C1 segment of cervical spinal cord (tissue), 14 donors: Measurements from ENCODE around the gene CHST15.

Experiments
- DNase-seq, 14 donors: peaks; one replicate each; lab custom pipeline; 2025; lab: John Stamatoyannopoulos, UW

The CHST15 gene

DNA sequence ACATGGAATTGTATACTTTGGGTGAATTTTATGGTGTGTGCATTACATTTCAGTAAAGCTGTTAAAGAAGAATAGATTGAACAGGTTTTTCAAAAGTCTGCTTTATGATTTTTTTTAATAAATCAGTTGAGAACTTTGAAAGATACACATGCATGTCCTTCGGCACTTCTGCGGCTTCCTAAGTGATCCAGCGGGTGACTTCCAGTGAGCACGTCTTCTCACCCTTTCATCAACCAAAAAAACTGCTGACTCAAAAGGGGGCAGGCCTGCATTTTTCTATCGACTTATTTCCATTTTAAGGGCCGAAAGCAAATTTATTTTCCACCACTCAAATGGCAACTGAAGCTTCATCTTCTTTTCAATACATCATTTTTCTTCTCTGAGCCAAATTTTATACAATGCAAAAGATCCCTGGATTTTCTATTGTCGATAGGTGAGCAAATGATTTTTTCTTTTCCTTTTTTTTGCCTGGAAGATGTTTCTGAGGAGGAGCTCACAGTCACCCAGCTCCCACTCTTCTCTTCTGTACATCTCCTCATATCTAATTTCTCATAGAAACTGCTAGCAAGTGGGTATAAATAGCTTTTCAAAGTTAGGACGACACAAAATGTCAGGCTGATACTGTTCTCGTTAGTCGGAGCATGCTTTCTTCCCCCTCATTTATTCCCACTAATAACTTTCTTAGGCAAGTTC, 10.2 kb downstream of the CHST15 start:
- DNase-seq, result no peak

DNA sequence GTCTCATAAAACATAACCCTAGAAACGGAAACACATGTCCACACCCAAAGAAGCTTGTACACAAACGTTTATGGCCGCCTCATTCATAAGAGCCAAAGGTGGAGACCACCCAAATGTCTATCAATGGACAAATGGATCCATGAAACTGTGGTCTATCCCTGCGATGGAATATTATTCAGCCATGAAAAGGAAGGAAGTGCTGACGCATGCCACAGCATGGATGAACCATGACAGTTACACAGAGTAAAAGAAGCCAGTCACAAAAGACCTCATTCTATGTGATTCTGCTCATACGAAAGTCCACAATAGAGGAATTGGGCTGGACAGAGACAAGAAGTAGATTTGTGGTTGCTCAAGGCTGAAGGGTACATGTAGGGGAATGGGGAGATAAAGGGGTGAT, 10.8 kb downstream of the CHST15 start:
- DNase-seq, result no peak

DNA sequence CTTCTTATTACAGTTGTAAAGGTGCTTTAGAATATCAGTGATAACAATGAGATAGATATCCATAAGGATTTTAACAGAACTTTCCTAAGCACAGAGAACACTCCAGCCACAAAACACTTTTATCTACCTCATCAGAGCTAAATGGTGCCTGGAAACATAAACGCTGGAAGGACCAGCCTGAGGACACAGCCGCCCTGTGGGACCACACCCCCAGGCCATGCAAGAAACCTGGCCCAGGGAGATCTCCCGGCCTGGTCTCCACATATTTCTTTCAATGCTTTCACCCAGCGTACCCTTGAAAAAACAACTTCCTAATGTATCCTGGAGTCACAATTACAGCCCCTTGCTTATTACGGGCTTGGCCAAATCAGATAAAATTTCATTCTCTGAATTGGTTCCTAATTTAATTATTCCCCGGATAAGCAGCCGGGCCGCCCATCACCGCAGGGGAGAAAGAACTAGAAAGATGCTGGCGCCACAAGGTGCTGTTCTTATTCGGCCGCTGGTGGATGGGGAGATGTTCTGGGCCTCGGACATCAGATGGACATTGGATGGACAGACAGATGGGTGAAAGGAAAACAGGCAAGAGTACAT, 11.8 kb downstream of the CHST15 start:
- no peak for DNase-seq

DNA sequence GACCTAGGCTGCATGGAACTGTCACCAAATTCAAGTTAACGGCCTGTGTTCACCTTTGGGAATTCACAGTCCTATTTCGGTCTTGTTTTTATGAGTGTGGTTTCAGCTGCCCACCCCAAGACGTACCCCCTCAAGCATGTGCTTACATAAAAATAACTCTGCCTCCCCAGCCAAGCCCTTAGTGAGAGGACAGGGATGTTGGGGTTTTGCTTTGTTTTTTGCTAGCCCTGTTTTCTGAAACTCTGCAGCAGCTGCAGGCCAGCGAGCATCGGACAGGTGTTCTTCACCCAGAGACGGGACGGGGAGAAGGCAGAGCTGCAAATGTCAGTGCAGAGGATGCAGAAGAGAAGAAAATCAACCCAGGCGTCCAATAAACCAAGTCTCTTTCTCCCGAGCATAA, 13.5 kb downstream of the CHST15 start:
- no peak for DNase-seq

DNA sequence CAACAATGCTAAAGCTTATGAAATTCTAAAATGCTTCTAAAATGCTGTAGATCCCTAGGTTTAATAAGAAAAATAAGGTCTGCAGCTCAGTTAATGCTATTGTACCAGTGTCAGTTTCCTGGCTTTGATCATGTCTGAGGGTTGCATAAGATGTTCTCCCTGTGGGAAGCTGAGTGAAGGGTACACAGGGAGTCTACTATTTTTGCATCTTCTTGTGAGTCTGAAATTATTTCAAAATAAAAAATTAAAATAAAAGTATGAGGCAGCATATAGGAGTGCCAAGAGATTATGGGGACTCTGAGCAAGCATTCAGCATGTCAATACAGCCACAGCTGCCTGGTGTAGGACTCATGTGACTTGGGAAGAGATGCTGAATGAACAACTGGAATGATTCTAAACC, 14.7 kb downstream of the CHST15 start:
- DNase-seq, result no peak

DNA sequence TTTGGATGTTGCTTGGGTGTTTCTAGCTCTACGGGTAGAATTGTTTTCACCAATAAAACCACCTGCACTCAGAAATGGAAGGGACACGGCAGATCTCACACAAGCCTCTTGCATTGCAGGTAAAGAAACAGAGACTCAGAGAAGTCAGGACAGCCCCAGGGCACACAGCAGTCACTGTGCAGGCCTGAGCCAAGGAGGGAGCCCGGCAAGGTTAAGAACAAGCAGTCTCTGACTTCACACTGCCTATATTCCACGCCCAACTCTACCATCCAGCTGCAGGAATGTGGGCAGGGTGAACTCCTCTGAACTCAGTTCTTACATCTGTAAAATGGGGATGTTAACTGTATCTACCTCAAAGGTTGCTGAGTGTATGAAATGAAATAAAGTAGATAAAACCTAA, 15.4 kb downstream of the CHST15 start:
- no peak for DNase-seq

DNA sequence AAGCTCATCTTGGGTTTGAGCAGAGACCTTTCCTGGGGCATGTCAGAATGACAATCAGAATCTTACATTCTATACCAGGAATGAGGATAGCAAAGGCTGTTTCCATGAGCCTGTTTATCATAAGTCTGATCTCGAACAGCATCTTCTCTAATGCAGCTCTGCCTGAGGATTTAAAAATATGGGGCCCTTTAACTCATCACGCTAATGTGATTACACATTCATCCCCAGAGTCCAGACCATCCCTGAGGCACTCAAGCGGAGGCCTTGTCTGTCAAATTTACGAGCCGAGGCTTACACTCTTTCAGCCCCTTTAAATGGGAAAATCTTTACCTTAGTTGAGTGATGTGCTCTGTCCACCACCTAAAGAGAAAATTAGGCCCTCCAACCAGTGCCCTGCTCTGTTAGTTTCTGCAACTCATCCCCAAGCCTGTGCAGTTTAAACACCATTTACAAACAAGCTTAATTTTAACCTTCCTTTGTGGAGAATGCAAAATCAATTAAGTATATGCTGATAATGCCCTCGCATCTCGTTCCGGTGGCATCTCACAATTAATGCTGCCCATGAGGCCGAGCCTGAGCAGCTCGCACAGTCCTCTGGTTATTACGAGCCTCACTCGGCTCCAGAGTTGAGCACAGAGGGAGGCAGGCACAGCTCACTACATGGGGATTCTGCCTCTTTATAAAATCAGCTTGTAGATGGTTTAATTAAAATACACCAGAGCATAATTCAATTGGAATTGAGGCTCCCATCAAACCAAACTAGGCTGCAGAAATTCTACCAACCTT, 16.0 kb downstream of the CHST15 start:
- DNase-seq, result no peak

DNA sequence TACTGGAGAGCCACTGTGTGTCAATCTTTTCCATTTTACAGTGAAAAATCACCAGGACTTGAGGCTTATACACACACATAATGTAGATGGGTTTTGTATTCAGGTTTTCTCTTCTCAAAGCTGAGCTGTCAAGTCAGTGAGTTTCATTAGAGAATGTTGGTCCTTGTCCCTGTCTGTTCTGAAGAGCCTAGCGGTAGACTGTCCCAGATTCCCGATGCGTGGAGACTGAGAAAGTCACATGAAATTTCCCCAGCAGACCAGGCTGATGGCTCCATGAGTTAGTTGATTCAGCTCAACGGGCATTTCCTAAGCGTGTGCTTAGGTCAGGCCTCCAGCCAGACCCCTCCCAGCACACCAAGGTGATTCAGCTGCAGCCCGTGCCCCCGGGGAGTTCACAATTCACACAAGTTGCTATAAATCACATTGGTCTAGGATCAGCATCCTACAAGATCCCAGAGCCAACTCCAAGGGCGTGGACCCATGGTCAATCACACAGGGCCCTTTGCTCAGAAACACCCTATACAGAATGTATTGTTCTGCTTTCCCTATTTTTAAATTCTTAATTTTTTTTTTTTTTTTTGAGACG, 17.2 kb downstream of the CHST15 start:
- DNase-seq, result no peak

DNA sequence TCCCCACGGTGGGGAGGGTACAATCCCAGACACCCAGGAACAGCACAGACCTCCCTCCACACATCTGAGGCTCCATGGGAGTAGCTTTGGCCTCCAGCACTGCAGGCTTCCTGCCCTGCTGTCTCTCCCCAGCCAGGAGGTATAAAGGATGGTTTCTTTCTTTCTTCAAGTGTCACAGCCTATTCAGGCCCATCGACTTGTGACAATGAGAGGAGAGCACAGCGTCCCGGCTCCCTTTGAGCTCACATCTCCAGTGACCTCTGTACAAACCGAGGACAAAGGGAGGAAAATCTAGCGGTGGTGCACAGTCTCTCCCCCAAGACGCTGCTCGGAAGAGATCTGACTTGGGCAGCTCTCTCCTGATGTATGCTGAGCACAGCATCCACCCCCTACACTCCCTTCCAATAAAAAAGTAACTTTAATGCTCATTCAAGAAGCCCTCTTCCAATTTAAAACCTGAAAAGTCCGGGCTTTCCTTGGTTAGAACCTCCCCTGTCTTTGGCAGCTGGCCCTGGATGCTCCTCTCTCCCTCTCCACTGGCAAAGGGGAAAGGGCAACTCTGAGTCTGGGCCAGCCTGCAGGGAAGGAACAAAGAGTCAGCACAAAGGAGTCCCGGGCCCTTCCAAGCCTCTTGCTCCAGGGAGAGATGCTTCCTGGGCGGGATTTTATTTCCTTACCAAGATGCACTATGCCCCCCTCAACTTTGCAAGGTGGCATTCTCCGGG, 18.0 kb downstream of the CHST15 start:
- DNase-seq, result peak in 11 of 14 donors; percentile 19 to 92 (median 75)

DNA sequence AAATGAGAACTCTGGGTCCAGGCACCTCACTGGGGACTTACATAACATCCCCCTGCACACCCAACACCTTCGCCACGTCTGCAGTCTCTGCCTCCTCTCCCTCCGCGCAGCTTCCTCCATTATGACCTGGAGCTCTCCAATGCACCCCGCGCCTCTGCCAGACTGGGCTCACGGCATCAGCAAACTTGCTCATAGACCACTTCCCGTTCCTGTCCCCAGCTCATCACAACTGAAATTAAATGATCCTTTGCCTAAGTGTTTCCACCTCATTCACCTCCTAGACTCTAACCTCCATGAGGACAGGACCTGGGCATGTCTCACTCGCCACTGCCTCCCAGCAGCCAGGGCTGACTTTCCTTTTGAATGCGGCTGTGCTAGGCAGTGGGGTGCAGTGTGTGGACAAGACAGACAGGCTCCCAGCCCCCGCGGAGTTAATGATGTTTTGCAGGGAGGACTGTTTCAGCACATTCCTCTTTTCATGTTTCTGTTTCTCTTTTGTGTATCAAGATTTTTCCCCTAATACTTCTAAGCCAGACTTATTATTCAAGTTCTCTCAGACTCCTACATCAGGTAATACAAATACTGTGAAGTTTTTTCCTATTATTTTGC, 18.8 kb downstream of the CHST15 start:
- peak in 4 of 14 donors; percentile 17 to 50 (median 32) for DNase-seq

DNA sequence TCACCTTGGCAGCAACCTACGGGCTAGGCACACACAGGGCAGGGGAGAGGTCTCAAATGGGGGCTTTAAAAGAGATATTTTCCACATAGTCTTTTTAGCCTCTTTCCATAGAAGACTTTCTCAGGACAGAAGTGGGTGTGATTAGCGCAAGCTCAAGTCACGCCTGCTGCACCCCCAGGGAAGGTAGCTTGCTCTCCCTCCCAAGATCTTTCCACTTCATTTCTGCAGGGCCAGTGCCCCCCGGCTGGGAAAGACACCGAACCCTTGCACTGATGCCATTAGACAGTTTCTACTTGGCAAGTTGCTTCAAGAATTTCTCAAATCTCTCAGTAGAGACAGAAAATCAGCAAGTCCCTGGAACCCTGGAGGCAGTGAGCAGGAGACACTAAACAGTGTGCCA, 19.4 kb downstream of the CHST15 start:
- no peak for DNase-seq

DNA sequence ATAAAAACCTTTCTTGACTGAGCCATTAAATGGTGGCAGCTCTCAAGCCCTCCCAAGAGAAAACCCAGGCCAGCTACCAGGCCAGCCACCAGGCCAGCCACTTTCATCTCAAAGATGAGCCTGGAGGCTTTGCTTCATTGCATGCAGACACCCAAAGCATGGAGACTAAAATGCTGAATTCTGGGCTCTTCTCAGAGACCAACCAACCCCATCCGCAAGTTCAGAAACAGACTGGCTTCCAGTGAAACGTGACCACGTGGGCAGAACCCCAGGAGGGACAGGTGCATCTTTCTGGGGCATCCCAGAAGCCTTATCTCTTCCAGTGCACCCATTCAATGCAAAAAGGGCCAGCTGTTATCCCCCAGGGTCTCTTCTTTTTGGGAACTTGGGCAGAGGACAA, 20.9 kb downstream of the CHST15 start:
- no peak for DNase-seq

DNA sequence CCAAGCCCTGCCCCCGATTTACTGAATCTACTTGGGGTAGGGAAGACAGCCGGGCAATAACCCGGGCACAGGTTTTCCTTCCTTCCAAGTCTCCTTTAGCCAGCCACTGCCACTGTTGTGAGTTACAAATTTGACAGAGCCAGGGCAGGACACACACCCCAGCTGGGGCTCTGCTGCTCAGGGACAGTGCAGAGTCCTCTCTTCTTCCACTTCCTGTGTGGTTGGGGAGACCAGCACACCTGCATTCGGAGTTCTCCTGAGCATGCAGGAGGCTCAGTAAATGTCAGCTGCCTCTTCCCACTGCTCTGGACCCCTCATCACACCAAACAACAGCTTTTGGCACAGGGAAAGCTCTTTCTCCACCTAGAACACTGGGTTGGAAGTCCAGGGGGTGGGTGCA, 21.3 kb downstream of the CHST15 start:
- DNase-seq, result no peak

DNA sequence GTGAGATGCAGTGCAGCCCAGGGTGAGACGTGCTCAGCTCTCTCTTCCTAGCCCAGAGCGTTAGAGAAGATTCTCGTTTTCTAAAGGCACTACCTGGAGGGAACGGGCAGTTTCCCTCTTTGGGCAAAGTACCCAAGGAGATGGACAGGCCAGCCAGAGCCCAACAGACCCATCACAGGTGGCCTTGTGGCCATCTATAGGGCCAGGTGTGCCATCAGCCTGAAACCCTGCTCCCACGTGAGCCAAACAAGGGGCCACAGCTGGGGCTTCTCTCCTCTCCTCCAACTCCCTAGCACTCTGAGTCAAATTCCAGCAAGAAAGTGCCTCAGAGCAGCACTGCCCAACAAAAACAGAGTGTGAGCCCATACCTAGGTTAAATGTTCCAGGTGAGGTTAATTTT, 22.3 kb downstream of the CHST15 start:
- DNase-seq, result no peak

DNA sequence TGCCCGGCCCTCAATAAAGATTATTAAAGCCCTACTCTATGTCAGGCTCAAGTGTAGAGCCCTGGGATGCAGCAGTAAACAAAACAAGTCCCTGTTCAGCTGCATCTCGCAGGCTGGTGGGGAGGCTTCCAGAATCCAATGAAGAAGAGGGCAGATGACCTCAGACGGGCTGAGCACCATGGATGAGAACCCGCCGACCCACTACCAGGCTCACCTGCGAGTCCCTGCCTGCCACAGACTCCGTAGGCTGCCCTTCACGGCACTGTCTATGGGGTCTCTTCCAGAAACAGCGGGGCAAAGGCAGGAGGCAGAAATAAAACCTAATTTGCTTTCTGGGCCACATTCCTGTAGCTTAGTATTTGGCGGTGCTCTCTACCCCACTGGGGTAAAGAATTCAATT, 22.7 kb downstream of the CHST15 start:
- DNase-seq, result no peak

DNA sequence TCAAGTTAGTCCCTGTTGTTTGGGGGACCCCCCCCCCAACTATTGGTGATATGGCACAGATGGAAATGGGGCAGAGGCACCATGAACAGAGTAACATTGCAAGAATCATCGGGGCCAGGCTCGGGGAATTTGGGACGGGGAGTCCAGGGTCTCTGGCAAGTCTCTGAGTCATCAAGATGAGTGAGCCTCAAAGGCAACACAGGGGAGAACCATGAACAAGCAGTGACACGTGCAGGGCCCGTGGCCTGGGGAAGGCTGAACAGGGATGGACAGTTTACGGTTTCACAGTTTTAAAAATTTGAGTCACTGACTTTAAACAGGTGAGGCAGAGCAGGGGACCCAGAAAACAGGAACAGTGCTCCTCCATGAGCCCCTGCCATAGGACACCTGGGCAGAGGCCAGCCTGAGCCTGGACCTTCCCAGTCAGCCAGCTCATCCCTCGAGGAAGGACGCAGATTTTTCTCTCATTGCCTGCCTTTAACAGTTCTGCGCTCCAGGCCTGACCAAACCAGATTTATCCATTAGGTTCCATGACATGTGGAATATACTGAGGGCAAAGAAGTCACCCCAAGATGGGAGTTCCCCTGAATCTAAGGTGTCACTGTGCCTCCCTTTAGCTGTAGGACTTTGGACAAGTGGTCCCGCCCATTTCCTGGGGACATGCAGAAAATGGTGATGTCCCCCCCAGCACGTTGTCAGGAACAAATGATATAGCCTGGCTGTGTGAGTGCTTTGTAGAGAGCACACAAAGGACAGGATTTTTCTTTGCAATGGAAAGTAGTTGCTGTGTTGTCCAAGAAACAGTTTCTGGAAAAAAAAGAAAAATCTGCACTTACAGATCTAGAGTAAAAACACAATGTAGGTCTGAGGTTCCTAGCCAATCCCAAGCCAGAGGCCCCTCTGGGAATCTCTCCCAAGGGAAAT, 23.8 kb downstream of the CHST15 start:
- DNase-seq, result no peak

DNA sequence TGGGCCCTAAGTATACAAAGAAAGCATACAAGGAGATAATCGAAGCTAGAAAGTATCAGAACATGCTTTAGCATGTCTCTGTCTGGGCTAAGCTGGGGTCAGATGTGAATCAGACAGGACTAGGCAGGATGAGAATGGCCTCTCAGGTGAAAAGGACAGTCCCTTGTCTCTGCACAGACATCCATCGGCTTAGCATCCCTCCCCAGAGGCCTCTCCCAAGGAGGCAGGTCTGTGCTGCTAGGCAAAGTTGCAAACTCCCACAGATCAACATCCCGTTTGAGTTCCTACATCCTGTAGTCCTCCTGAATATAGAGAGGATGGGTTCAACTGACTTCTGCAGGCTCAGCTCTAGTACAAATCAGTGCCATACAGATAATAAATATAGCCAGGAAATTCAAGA, 24.5 kb downstream of the CHST15 start:
- no peak for DNase-seq

DNA sequence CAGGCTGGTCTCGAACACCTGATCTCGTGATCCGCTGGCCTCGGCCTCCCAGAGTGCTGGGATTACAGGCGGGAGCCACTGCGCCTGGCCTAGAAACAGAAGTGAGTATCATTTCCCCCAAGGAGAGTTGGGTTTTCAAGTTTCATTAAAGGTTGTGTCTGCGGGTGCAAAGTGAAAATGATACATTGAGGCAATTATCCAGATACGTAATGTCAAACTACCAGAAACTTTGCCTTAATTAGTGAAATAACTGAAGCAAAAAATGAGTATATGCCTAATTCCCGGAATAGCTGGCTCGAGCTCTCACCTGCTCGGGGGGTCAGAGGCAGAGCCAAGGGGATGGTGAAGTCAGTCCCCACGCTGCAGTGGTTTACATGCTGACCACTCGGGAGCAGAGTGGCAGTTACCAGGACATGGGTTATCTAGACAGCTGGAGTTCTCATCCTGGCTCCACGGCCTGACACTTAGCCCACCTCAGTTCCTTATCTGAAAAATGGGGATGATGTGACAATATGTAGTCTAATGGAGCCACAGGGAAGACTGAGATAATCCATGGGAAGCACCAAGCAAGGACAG, 25.5 kb downstream of the CHST15 start:
- no peak for DNase-seq

DNA sequence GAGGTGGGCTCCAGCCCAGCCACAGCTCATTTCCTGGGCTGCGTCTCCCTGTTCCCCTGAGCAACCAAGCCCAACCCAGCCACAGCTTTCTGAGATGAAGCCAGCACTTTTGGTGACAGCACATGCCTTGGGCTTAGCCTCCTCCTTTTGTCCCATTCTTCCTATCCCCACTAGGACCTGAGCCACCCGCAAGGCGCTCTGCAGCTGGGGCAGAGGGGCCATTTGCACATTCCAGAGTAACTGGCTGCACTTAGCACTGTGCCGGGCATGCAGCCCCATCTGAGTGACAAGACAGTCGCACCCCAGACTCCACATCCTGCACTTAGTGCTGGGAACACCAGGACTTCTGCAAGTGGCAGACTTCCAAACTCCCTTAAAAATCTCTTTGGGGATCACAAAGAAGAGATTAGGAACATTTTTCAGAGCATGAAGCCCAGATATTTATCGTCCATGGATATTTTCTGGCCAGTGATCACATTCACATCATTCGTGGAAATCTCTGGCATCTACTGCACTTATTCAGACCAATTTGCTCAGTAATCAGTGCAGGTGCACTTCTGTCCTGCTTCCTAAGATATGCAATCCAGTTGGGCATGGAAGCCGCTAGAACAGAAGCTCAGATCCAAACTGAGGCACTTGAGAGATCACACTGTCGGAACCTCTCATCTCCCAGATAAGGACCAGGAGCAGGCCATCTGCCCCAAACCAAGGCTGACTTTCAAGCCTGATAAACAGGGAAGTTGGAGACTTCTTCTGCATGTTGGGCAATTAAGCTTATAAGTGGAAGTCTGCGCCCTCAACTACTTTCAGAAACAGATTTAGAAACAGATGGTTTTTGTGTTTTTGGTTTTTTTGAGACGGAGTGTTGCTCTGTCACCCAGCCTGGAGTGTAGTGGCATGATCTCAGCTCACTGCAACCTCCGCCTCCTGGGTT, 26.4 kb downstream of the CHST15 start:
- DNase-seq, result peak in 3 of 14 donors; percentile 22 to 24 (median 22)
